Karpas-422 (cell line): ENCODE results near the gene HOXB7. TPM values are rescaled to one million over a fixed set of nuclear protein-coding genes. Genes with fewer than 3 reads are reported as not detected.

Experiments
- DNase-seq: peaks from one replicate; pipeline ENCODE4 v3.0.0-alpha.2; 2015
- H2AFZ ChIP-seq: fragments of 200-600 bp; sonication (generic); 2 replicates; pipeline ENCODE4 v1.6.1; 2014; ENCODE audit warnings: antibody characterized with exemption, low read length, mixed read lengths
- H3K27ac ChIP-seq: fragments of 200-600 bp; sonication (generic); 2 replicates; pipeline ENCODE4 v1.5.1; 2014; ENCODE audit warnings: mild to moderate bottlenecking, low read length, moderate library complexity
- H3K27me3 ChIP-seq: fragments of 200-600 bp; sonication (generic); 2 replicates; pipeline ENCODE4 v1.6.1; 2014; ENCODE audit warnings: low read length, mixed read lengths
- H3K36me3 ChIP-seq: fragments of 200-600 bp; sonication (generic); 2 replicates; pipeline ENCODE4 v1.6.1; 2014; ENCODE audit warnings: low read length, mixed read lengths; ENCODE audit not compliant: insufficient read depth
- H3K4me1 ChIP-seq: fragments of 200-600 bp; sonication (generic); 2 replicates; pipeline ENCODE4 v1.6.1; 2014; ENCODE audit warnings: mild to moderate bottlenecking, low read length, mixed read lengths
- H3K4me2 ChIP-seq: fragments of 200-600 bp; sonication (generic); 2 replicates; pipeline ENCODE4 v1.6.1; 2014; ENCODE audit warnings: low read length, low read depth, mild to moderate bottlenecking; ENCODE audit not compliant: poor library complexity, severe bottlenecking
- H3K4me3 ChIP-seq: fragments of 200-600 bp; sonication (generic); 2 replicates; pipeline ENCODE4 v1.5.1; 2014; ENCODE audit warnings: mild to moderate bottlenecking, antibody characterized with exemption, low read length, mixed read lengths
- H3K79me2 ChIP-seq: fragments of 200-600 bp; sonication (generic); 2 replicates; pipeline ENCODE4 v1.6.1; 2014; ENCODE audit warnings: mild to moderate bottlenecking, low read length, mixed read lengths
- H3K9ac ChIP-seq: fragments of 200-600 bp; sonication (generic); 2 replicates; pipeline ENCODE4 v1.6.0; 2014; ENCODE audit warnings: low read length
- H3K9me2 ChIP-seq: fragments of 200-600 bp; sonication (generic), shearing (Covaris generic); replicated peaks from 2 replicates; pipeline ENCODE4 v1.6.0; 2014; ENCODE audit warnings: mild to moderate bottlenecking, low read length, moderate library complexity; ENCODE audit not compliant: insufficient read depth
- H3K9me3 ChIP-seq: fragments of 300-700, 200-600 bp; sonication (generic); 2 replicates; pipeline ENCODE4 v1.6.1; 2014; ENCODE audit warnings: low read length, mixed read lengths
- H4K20me1 ChIP-seq: fragments of 200-600 bp; sonication (generic); 2 replicates; pipeline ENCODE4 v1.6.1; 2014; ENCODE audit warnings: mild to moderate bottlenecking, antibody characterized with exemption, low read length, low read depth; ENCODE audit not compliant: insufficient read depth
- total RNA-seq: library from RNA; depleted of rRNA; stranded (reverse); fragments of >200 nt; shearing (Covaris generic); gene quantifications from 2 replicates; pipeline ENCODE4 v1.2.3, GENCODE V29; 2014; ENCODE audit warnings: low replicate concordance

The HOXB7 gene
- total RNA-seq, 1 experiment from 2014 or later, result 9.7 TPM

GRCh38 chr17:48608494-48608834, 2.4 kb downstream of the HOXB7 start:
- H3K4me1 ChIP-seq, result peaks cover 47% of the 10 kb centered on the region
- no peaks in the 10 kb centered on the region for H4K20me1 ChIP-seq
- H3K4me3 ChIP-seq, result no peak overlapping the region
- DNase-seq, result no peak
- H3K79me2 ChIP-seq, result no peaks in the 10 kb centered on the region
- no peaks in the 10 kb centered on the region for H3K9me3 ChIP-seq
- no peak overlapping the region for H3K27ac ChIP-seq
- no peaks in the 10 kb centered on the region for H3K36me3 ChIP-seq
- no peak overlapping the region for H2AFZ ChIP-seq
- no peak overlapping the region for H3K9ac ChIP-seq
- no peaks in the 10 kb centered on the region for H3K9me2 ChIP-seq
- no peaks in the 10 kb centered on the region for H3K27me3 ChIP-seq
- H3K4me2 ChIP-seq, result no peak overlapping the region

GRCh38 chr17:48606892-48607614, 3.8 kb downstream of the HOXB7 start:
- Histone ChIP-seq H3K9ac (no peak overlapping the region), H3K27me3 (no peaks in the 10 kb centered on the region), H3K4me1 (peaks cover 35% of the 10 kb centered on the region), H3K9me3 (no peaks in the 10 kb centered on the region), H3K36me3 (no peaks in the 10 kb centered on the region), H3K9me2 (no peaks in the 10 kb centered on the region), H2AFZ (no peak overlapping the region), H3K4me2 (no peak overlapping the region), H3K27ac (no peak overlapping the region), H3K79me2 (no peaks in the 10 kb centered on the region), H3K4me3 (no peak overlapping the region), H4K20me1 (no peaks in the 10 kb centered on the region)
- DNase-seq, result no peak

- DNase-seq, result no peak
- Histone ChIP-seq H3K4me3 (no peak overlapping the region), H3K9ac (no peak overlapping the region), H3K9me2 (no peaks in the 10 kb centered on the region), H3K27me3 (no peaks in the 10 kb centered on the region), H3K4me1 (peaks cover 29% of the 10 kb centered on the region), H3K27ac (no peak overlapping the region), H3K9me3 (no peaks in the 10 kb centered on the region), H2AFZ (no peak overlapping the region), H3K79me2 (no peaks in the 10 kb centered on the region), H3K4me2 (no peak overlapping the region), H3K36me3 (no peaks in the 10 kb centered on the region), H4K20me1 (no peaks in the 10 kb centered on the region)
Observed at GRCh38 chr17:48605991-48606891, 4.6 kb downstream of the HOXB7 start.

- Histone ChIP-seq H3K9me3 (no peaks in the 10 kb centered on the region), H3K9me2 (no peaks in the 10 kb centered on the region), H3K4me3 (no peak overlapping the region), H4K20me1 (no peaks in the 10 kb centered on the region), H3K9ac (no peak overlapping the region), H3K36me3 (no peaks in the 10 kb centered on the region), H3K27ac (no peak overlapping the region), H2AFZ (no peak overlapping the region), H3K4me2 (no peak overlapping the region), H3K79me2 (no peaks in the 10 kb centered on the region), H3K4me1 (peaks cover 25% of the 10 kb centered on the region), H3K27me3 (no peaks in the 10 kb centered on the region)
- DNase-seq, result no peak
Observed at GRCh38 chr17:48605409-48605919, 5.4 kb downstream of the HOXB7 start.

DNA sequence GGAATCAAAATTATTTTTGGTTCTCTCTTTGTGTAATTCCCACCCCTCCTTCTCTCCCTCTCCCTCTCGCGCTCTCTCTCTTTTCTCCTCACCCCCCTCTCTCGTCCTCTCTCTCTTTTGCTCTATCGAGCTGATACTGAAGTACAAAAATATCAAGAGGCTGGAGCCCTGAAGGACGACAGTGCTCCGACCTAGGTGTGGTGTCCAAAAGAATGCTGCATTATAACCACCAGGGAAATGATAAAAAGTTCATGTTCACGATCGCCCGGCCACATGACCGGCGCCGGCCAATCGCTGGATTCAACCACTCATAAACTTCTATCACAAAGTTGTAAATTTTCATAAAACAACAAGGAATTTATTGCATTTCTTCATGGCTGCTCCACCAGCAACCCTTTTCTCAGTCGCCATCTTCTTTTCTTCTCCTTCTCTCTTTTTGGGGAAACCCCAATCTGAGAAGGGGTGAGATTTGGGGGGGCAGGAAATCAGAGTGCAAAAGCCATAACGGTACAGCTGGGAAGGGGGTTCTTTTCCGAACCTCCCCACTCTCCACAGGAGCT, 6.0 kb downstream of the HOXB7 start, which contains the start of gene HOXB6:
TSS of gene HOXB6 (minus strand) at position 217 of the 560 bp plus-strand sequence. CDS start 6,836 bp downstream, outside the sequence.
- no peak within 1 kb of the TSS for H3K4me3 ChIP-seq
- H4K20me1 ChIP-seq, result no peaks in the 10 kb centered on the region
- no peaks in the 10 kb centered on the region for H3K9me3 ChIP-seq
- no peak within 1 kb of the TSS for H3K27ac ChIP-seq
- no peak within 1 kb of the TSS for H3K9ac ChIP-seq
- H3K27me3 ChIP-seq, result no peaks in the 10 kb centered on the region
- no peaks in the 10 kb centered on the region for H3K9me2 ChIP-seq
- H3K79me2 ChIP-seq, result no peaks in the 10 kb centered on the region
- no peak within 1 kb of the TSS for H2AFZ ChIP-seq
- peaks cover 22% of the 10 kb centered on the region for H3K4me1 ChIP-seq
- H3K36me3 ChIP-seq, result no peaks in the 10 kb centered on the region
- DNase-seq, result no peak
- H3K4me2 ChIP-seq, result peak within 1 kb of the TSS; percentile 34

DNA sequence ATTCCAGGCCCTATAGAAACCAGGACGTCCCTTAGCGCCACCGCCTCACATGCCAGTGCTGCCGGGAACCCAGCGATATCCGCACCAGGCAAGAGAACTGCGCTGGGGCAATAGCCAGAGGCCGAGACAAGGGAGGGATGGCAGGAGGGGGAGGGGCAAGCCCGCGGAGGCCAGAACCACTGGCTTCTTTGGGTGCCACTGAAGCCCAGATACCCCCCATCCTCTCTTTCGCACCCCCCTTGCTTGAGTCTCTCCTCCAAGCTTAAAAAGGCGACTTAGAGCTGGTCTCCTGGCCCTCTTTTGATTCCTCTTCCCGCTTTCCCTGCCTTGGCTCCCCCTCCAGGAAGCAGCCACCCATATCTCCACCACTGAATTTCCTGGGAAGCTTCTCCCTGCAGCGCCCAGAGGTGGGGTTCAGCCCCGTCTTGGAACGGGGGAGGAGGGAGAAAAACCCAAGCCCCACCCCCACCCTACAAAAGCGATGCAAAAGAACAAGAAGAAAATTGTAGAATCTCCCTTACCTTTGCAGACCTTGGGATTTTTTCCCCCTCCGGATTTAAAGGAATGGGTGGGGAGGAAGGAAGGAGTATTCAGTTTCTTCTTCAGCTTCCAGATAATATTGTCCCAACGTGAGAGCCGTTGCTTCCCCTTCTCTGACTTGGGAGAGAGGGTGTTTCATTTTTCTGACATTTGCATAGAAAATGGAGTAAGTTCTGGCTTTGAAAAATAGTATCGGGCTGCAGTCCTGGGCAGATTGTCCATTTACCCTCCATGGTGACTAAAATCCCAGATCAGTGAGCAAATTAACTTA, 6.7 kb downstream of the HOXB7 start:
- Histone ChIP-seq H3K4me3 (no peak overlapping the region), H2AFZ (no peak overlapping the region), H4K20me1 (no peaks in the 10 kb centered on the region), H3K9me2 (no peaks in the 10 kb centered on the region), H3K4me2 (peak overlapping the region; percentile 34), H3K27me3 (no peaks in the 10 kb centered on the region), H3K9ac (no peak overlapping the region), H3K27ac (no peak overlapping the region), H3K9me3 (no peaks in the 10 kb centered on the region), H3K4me1 (peaks cover 15% of the 10 kb centered on the region), H3K79me2 (no peaks in the 10 kb centered on the region), H3K36me3 (no peaks in the 10 kb centered on the region)
- DNase-seq, result no peak

GRCh38 chr17:48601539-48602425, 9.0 kb downstream of the HOXB7 start:
- H3K27ac ChIP-seq, result no peak overlapping the region
- H3K4me2 ChIP-seq, result no peak overlapping the region
- H3K9ac ChIP-seq, result no peak overlapping the region
- no peaks in the 10 kb centered on the region for H3K79me2 ChIP-seq
- no peak overlapping the region for H3K4me3 ChIP-seq
- no peaks in the 10 kb centered on the region for H3K9me3 ChIP-seq
- H4K20me1 ChIP-seq, result no peaks in the 10 kb centered on the region
- H3K4me1 ChIP-seq, result peaks cover 12% of the 10 kb centered on the region
- no peak overlapping the region for H2AFZ ChIP-seq
- no peaks in the 10 kb centered on the region for H3K27me3 ChIP-seq
- DNase-seq, result no peak
- no peaks in the 10 kb centered on the region for H3K9me2 ChIP-seq
- H3K36me3 ChIP-seq, result no peaks in the 10 kb centered on the region
